Duodenal mucosa (tissue), 2 donors: ENCODE results near the gene SLC35A1.
"Not testable (repeated sequence)": the region's sequence is repeated elsewhere in the genome, so short reads cannot be mapped to it uniquely, and the experiment has no call there.

Experiments used
- H3K27ac ChIP-seq: one replicate; pipeline ENCODE4 v1.7.0; 2013; ENCODE audit warnings: low read depth, low read length
- H3K27me3 ChIP-seq, 2 donors: one replicate each; pipeline ENCODE4 v1.7.0; 2013; ENCODE audit warnings: low read length in 2 of 2, control low read depth in 1 of 2; ENCODE audit not compliant: insufficient read depth in 2 of 2, control insufficient read depth in 1 of 2
- H3K36me3 ChIP-seq, 2 donors: one replicate each; pipeline ENCODE4 v1.7.0; 2013; ENCODE audit warnings: low read length in 2 of 2, control low read depth in 1 of 2; ENCODE audit not compliant: insufficient read depth in 2 of 2, control insufficient read depth in 1 of 2
- H3K4me1 ChIP-seq, 2 donors: one replicate each; pipeline ENCODE4 v1.7.0; 2013; ENCODE audit warnings: low read length in 2 of 2, control low read depth in 1 of 2; ENCODE audit not compliant: insufficient read depth in 2 of 2, control insufficient read depth in 1 of 2
- H3K4me3 ChIP-seq, 2 donors: one replicate each; pipeline ENCODE4 v1.7.0; 2013; ENCODE audit warnings: low read length in 2 of 2, low read depth in 1 of 2
- H3K9ac ChIP-seq, 2 donors: one replicate each; pipeline ENCODE4 v1.7.0; 2013; ENCODE audit warnings: low read length in 2 of 2, low read depth in 1 of 2
- H3K9me3 ChIP-seq, 2 donors: one replicate each; pipeline ENCODE4 v1.7.0; 2013; ENCODE audit warnings: low read length in 2 of 2, control low read depth in 1 of 2; ENCODE audit not compliant: control insufficient read depth in 1 of 2

Gene SLC35A1

GRCh38 chr6:87482366-87482765 lies 9.6 kb downstream of the SLC35A1 start:
- Histone ChIP-seq H3K4me3 (no peak overlapping the region), H3K4me1 (no peaks in the 10 kb centered on the region), H3K36me3 (peaks cover 0 to 6% of the 10 kb centered on the region in 2 donors), H3K9me3 (peaks cover 7 to 9% of the 10 kb centered on the region in 2 donors), H3K27ac (no peak overlapping the region), H3K9ac (no peak overlapping the region), H3K27me3 (no peaks in the 10 kb centered on the region)

GRCh38 chr6:87483929-87484328 lies 11.2 kb downstream of the SLC35A1 start:
- peaks cover 7 to 9% of the 10 kb centered on the region in 2 donors for H3K9me3 ChIP-seq
- H3K27me3 ChIP-seq: no peaks in the 10 kb centered on the region
- no peak overlapping the region for H3K27ac ChIP-seq
- H3K36me3 ChIP-seq: peaks cover 0 to 6% of the 10 kb centered on the region in 2 donors
- H3K4me3 ChIP-seq: no peak overlapping the region
- H3K4me1 ChIP-seq: no peaks in the 10 kb centered on the region
- H3K9ac ChIP-seq: no peak overlapping the region

- H3K27ac ChIP-seq: no peak overlapping the region
- peaks cover 0 to 6% of the 10 kb centered on the region in 2 donors for H3K36me3 ChIP-seq
- no peaks in the 10 kb centered on the region for H3K27me3 ChIP-seq
- no peaks in the 10 kb centered on the region for H3K4me1 ChIP-seq
- no peak overlapping the region for H3K9ac ChIP-seq
- H3K4me3 ChIP-seq: no peak overlapping the region
- H3K9me3 ChIP-seq: peaks cover 7 to 9% of the 10 kb centered on the region in 2 donors
These were observed 11.7 kb downstream of the SLC35A1 start for GRCh38 chr6:87484491-87484890.

- no peaks in the 10 kb centered on the region for H3K4me1 ChIP-seq
- no peak overlapping the region for H3K9ac ChIP-seq
- H3K36me3 ChIP-seq: peaks cover 0 to 6% of the 10 kb centered on the region in 2 donors
- H3K27me3 ChIP-seq: no peaks in the 10 kb centered on the region
- no peak overlapping the region for H3K27ac ChIP-seq
- no peak overlapping the region for H3K4me3 ChIP-seq
- peaks cover 7 to 9% of the 10 kb centered on the region in 2 donors for H3K9me3 ChIP-seq
These were observed 14.8 kb downstream of the SLC35A1 start for GRCh38 chr6:87487555-87487954.

- H3K36me3 ChIP-seq, H3K9ac ChIP-seq, H3K4me1 ChIP-seq, H3K27ac ChIP-seq, H3K27me3 ChIP-seq, H3K4me3 ChIP-seq, H3K9me3 ChIP-seq: not testable (repeated sequence)
These were observed 16.6 kb downstream of the SLC35A1 start for GRCh38 chr6:87489326-87489725.

- Histone ChIP-seq H3K9ac (no peak overlapping the region), H3K4me3 (no peak overlapping the region), H3K36me3 (no peaks in the 10 kb centered on the region), H3K27ac (no peak overlapping the region), H3K4me1 (no peaks in the 10 kb centered on the region), H3K9me3 (no peaks in the 10 kb centered on the region), H3K27me3 (no peaks in the 10 kb centered on the region)
These were observed 22.1 kb downstream of the SLC35A1 start for GRCh38 chr6:87494761-87495422.

GRCh38 chr6:87498048-87498447 lies 25.3 kb downstream of the SLC35A1 start:
- no peak overlapping the region for H3K4me3 ChIP-seq
- H3K4me1 ChIP-seq: no peaks in the 10 kb centered on the region
- H3K27ac ChIP-seq: no peak overlapping the region
- H3K9me3 ChIP-seq: no peaks in the 10 kb centered on the region
- H3K27me3 ChIP-seq: no peaks in the 10 kb centered on the region
- H3K36me3 ChIP-seq: peaks cover 12 to 14% of the 10 kb centered on the region in 2 donors
- no peak overlapping the region for H3K9ac ChIP-seq

- no peaks in the 10 kb centered on the region for H3K4me1 ChIP-seq
- peaks cover 20 to 29% of the 10 kb centered on the region in 2 donors for H3K36me3 ChIP-seq
- H3K9ac ChIP-seq: no peak overlapping the region
- H3K27ac ChIP-seq: no peak overlapping the region
- H3K27me3 ChIP-seq: no peaks in the 10 kb centered on the region
- no peaks in the 10 kb centered on the region for H3K9me3 ChIP-seq
- H3K4me3 ChIP-seq: no peak overlapping the region
These were observed 29.2 kb downstream of the SLC35A1 start for GRCh38 chr6:87501809-87502572.

- peaks cover 26 to 39% of the 10 kb centered on the region in 2 donors for H3K36me3 ChIP-seq
- no peaks in the 10 kb centered on the region for H3K27me3 ChIP-seq
- no peak overlapping the region for H3K9ac ChIP-seq
- no peak overlapping the region for H3K27ac ChIP-seq
- H3K9me3 ChIP-seq: no peaks in the 10 kb centered on the region
- no peaks in the 10 kb centered on the region for H3K4me1 ChIP-seq
- H3K4me3 ChIP-seq: no peak overlapping the region
These were observed 31.7 kb downstream of the SLC35A1 start for GRCh38 chr6:87504441-87504840.

GRCh38 chr6:87514831-87515230 lies 42.1 kb downstream of the SLC35A1 start:
- H3K27me3 ChIP-seq: no peaks in the 10 kb centered on the region
- peaks cover 25 to 68% of the 10 kb centered on the region in 2 donors for H3K36me3 ChIP-seq
- no peaks in the 10 kb centered on the region for H3K9me3 ChIP-seq
- no peaks in the 10 kb centered on the region for H3K4me1 ChIP-seq
- no peak overlapping the region for H3K27ac ChIP-seq
- no peak overlapping the region for H3K9ac ChIP-seq
- no peak overlapping the region for H3K4me3 ChIP-seq
